Measurements from ENCODE around the gene MBTD1. TPM values are rescaled to one million over a fixed set of nuclear protein-coding genes. Genes with fewer than 3 reads are reported as not detected.

Gene MBTD1
- total and polyA plus RNA-seq, 9 of the 15 experiments (the other 6 are each of a cell fraction or from before 2014, with no cell fraction given): 2.1 to 26.3 (median 13.3) TPM

GRCh38 chr17:51159604-51160003 lies 100.2 kb downstream of the MBTD1 start (continued):
- TF ChIP-seq GTF2B (IDR thresholded peaks at IDR 0.05; ENCODE audit: extremely low read depth, insufficient read length) (no peak), ZNF41 (CRISPR knock-in tag; conservative IDR thresholded peaks at IDR 0.05) (no peak), ZC3H4 (CRISPR knock-in tag; IDR thresholded peaks at IDR 0.05; ENCODE audit: borderline replicate concordance) (no peak), HMG20A (CRISPR knock-in tag; conservative IDR thresholded peaks at IDR 0.05) (no peak), ELF2 (CRISPR knock-in tag; IDR thresholded peaks at IDR 0.05) (no peak), HDAC2 (IDR thresholded peaks at IDR 0.05) (no peak), DIDO1 (tag; IDR thresholded peaks at IDR 0.05; ENCODE audit: low read depth) (no peak), DLX4 (CRISPR knock-in tag; IDR thresholded peaks at IDR 0.05) (no peak)
- TF ChIP-seq, protein P1, sequence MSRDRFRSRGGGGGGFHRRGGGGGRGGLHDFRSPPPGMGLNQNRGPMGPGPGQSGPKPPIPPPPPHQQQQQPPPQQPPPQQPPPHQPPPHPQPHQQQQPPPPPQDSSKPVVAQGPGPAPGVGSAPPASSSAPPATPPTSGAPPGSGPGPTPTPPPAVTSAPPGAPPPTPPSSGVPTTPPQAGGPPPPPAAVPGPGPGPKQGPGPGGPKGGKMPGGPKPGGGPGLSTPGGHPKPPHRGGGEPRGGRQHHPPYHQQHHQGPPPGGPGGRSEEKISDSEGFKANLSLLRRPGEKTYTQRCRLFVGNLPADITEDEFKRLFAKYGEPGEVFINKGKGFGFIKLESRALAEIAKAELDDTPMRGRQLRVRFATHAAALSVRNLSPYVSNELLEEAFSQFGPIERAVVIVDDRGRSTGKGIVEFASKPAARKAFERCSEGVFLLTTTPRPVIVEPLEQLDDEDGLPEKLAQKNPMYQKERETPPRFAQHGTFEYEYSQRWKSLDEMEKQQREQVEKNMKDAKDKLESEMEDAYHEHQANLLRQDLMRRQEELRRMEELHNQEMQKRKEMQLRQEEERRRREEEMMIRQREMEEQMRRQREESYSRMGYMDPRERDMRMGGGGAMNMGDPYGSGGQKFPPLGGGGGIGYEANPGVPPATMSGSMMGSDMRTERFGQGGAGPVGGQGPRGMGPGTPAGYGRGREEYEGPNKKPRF (IDR thresholded peaks at IDR 0.05; ENCODE audit: low read depth, low read length): no peak
- TF ChIP-seq, protein P2, sequence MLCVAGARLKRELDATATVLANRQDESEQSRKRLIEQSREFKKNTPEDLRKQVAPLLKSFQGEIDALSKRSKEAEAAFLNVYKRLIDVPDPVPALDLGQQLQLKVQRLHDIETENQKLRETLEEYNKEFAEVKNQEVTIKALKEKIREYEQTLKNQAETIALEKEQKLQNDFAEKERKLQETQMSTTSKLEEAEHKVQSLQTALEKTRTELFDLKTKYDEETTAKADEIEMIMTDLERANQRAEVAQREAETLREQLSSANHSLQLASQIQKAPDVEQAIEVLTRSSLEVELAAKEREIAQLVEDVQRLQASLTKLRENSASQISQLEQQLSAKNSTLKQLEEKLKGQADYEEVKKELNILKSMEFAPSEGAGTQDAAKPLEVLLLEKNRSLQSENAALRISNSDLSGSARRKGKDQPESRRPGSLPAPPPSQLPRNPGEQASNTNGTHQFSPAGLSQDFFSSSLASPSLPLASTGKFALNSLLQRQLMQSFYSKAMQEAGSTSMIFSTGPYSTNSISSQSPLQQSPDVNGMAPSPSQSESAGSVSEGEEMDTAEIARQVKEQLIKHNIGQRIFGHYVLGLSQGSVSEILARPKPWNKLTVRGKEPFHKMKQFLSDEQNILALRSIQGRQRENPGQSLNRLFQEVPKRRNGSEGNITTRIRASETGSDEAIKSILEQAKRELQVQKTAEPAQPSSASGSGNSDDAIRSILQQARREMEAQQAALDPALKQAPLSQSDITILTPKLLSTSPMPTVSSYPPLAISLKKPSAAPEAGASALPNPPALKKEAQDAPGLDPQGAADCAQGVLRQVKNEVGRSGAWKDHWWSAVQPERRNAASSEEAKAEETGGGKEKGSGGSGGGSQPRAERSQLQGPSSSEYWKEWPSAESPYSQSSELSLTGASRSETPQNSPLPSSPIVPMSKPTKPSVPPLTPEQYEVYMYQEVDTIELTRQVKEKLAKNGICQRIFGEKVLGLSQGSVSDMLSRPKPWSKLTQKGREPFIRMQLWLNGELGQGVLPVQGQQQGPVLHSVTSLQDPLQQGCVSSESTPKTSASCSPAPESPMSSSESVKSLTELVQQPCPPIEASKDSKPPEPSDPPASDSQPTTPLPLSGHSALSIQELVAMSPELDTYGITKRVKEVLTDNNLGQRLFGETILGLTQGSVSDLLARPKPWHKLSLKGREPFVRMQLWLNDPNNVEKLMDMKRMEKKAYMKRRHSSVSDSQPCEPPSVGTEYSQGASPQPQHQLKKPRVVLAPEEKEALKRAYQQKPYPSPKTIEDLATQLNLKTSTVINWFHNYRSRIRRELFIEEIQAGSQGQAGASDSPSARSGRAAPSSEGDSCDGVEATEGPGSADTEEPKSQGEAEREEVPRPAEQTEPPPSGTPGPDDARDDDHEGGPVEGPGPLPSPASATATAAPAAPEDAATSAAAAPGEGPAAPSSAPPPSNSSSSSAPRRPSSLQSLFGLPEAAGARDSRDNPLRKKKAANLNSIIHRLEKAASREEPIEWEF (CRISPR knock-in tag; IDR thresholded peaks at IDR 0.05): no peak
- TF ChIP-seq, protein P3, sequence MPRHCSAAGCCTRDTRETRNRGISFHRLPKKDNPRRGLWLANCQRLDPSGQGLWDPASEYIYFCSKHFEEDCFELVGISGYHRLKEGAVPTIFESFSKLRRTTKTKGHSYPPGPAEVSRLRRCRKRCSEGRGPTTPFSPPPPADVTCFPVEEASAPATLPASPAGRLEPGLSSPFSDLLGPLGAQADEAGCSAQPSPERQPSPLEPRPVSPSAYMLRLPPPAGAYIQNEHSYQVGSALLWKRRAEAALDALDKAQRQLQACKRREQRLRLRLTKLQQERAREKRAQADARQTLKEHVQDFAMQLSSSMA (CRISPR knock-in tag; IDR thresholded peaks at IDR 0.05): no peak
- TF ChIP-seq, protein P4, sequence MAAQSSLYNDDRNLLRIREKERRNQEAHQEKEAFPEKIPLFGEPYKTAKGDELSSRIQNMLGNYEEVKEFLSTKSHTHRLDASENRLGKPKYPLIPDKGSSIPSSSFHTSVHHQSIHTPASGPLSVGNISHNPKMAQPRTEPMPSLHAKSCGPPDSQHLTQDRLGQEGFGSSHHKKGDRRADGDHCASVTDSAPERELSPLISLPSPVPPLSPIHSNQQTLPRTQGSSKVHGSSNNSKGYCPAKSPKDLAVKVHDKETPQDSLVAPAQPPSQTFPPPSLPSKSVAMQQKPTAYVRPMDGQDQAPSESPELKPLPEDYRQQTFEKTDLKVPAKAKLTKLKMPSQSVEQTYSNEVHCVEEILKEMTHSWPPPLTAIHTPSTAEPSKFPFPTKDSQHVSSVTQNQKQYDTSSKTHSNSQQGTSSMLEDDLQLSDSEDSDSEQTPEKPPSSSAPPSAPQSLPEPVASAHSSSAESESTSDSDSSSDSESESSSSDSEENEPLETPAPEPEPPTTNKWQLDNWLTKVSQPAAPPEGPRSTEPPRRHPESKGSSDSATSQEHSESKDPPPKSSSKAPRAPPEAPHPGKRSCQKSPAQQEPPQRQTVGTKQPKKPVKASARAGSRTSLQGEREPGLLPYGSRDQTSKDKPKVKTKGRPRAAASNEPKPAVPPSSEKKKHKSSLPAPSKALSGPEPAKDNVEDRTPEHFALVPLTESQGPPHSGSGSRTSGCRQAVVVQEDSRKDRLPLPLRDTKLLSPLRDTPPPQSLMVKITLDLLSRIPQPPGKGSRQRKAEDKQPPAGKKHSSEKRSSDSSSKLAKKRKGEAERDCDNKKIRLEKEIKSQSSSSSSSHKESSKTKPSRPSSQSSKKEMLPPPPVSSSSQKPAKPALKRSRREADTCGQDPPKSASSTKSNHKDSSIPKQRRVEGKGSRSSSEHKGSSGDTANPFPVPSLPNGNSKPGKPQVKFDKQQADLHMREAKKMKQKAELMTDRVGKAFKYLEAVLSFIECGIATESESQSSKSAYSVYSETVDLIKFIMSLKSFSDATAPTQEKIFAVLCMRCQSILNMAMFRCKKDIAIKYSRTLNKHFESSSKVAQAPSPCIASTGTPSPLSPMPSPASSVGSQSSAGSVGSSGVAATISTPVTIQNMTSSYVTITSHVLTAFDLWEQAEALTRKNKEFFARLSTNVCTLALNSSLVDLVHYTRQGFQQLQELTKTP (IDR thresholded peaks at IDR 0.05; ENCODE audit: low read depth in 1 of 2, partially characterized antibody in 2 of 2): no peak
- TF ChIP-seq, protein P5, sequence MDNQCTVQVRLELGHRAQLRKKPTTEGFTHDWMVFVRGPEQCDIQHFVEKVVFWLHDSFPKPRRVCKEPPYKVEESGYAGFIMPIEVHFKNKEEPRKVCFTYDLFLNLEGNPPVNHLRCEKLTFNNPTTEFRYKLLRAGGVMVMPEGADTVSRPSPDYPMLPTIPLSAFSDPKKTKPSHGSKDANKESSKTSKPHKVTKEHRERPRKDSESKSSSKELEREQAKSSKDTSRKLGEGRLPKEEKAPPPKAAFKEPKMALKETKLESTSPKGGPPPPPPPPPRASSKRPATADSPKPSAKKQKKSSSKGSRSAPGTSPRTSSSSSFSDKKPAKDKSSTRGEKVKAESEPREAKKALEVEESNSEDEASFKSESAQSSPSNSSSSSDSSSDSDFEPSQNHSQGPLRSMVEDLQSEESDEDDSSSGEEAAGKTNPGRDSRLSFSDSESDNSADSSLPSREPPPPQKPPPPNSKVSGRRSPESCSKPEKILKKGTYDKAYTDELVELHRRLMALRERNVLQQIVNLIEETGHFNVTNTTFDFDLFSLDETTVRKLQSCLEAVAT (IDR thresholded peaks at IDR 0.05): no peak
